SK-N-SH (cell line): ENCODE data around the gene SLC22A8. TPM values are rescaled to one million over a fixed set of nuclear protein-coding genes. Genes with fewer than 3 reads are reported as not detected.

Source experiments
- CTCF ChIA-PET: fragments of 300-600, 350-600 bp; formaldehyde crosslinking; extraction: SDS; loops from one replicate; lab custom pipeline; 2021; lab: Yijun Ruan, JAX
- POLR2A ChIA-PET: fragments of 350-600 bp; sonication (Branson Sonifier 250); formaldehyde crosslinking; extraction: SDS; loops from one replicate; lab custom pipeline; 2020; ENCODE audit warnings: antibody characterized with exemption, inconsistent platforms; lab: Yijun Ruan, JAX
- DNase-seq: peaks from one replicate; pipeline ENCODE4 v3.0.0; 2012
- H2AFZ ChIP-seq: fragments of 200-600 bp; sonication (generic); 2 replicates; pipeline ENCODE4 v1.8.1; 2016; ENCODE audit warnings: antibody characterized with exemption, mild to moderate bottlenecking, low read depth
- H3F3A ChIP-seq: fragments of 200-600 bp; sonication (generic); replicated peaks from 2 replicates; pipeline ENCODE3; 2016; ENCODE audit warnings: antibody characterized with exemption, mild to moderate bottlenecking; ENCODE audit not compliant: insufficient read depth
- H3K27ac ChIP-seq, 2 experiments: fragments of 200-500 bp in 1 of 2; fragments of 200-600 bp in 1 of 2; sonication (Bioruptor generic) in 1 of 2; sonication (generic), shearing (Covaris generic) in 1 of 2; 2 replicates each; pipeline versions ENCODE4 v1.5.1 to v1.6.1; 2014 to 2016; ENCODE audit warnings: low read depth in 2 of 2, inconsistent platforms in 1 of 2, low read length in 1 of 2, mild to moderate bottlenecking in 1 of 2, mixed read lengths in 1 of 2
- H3K27me3 ChIP-seq: fragments of 200-600 bp; sonication (generic), shearing (Covaris generic); 2 replicates; pipeline ENCODE4 v1.6.1; 2016; ENCODE audit warnings: mixed run types; ENCODE audit not compliant: insufficient read depth
- H3K36me3 ChIP-seq, 2 experiments: fragments of 200-500 bp in 1 of 2; fragments of 200-600 bp in 1 of 2; sonication (Bioruptor generic) in 1 of 2; sonication (generic) in 1 of 2; replicated peaks in 1 of 2; 2 replicates each; pipeline versions ENCODE3 to v1.5.1; 2014 to 2016; ENCODE audit warnings: low read length in 1 of 2, mild to moderate bottlenecking in 1 of 2; ENCODE audit not compliant: insufficient read depth in 2 of 2, control insufficient read depth in 1 of 2
- H3K4me1 ChIP-seq, 2 experiments: fragments of 200-500 bp in 1 of 2; fragments of 200-600 bp in 1 of 2; sonication (Bioruptor generic) in 1 of 2; sonication (generic), shearing (Covaris generic) in 1 of 2; 2 replicates each; pipeline versions ENCODE4 v1.5.1 to v1.6.1; 2014 to 2016; ENCODE audit warnings: low read depth in 1 of 2, low read length in 1 of 2, mixed run types in 1 of 2; ENCODE audit not compliant: insufficient read depth in 2 of 2, control insufficient read depth in 1 of 2
- H3K4me2 ChIP-seq: fragments of 200-600 bp; sonication (generic), shearing (Covaris generic); 2 replicates; pipeline ENCODE4 v1.6.1; 2017; ENCODE audit warnings: mixed run types
- H3K4me3 ChIP-seq, 2 experiments: fragments of 200-500 bp in 1 of 2; fragments of 200-600 bp in 1 of 2; sonication (Bioruptor generic) in 1 of 2; sonication (generic), shearing (Covaris generic) in 1 of 2; 2 replicates each; pipeline versions ENCODE4 v1.5.1 to v1.8.1; 2014 to 2016; ENCODE audit warnings: low read depth in 2 of 2, inconsistent platforms in 1 of 2, low read length in 1 of 2, mild to moderate bottlenecking in 1 of 2, mixed read lengths in 1 of 2, moderate library complexity in 1 of 2
- H3K79me2 ChIP-seq: fragments of 200-600 bp; sonication (generic); 2 replicates; pipeline ENCODE4 v1.8.1; 2017; ENCODE audit warnings: mild to moderate bottlenecking; ENCODE audit not compliant: insufficient read depth
- H3K9ac ChIP-seq: fragments of 200-600 bp; sonication (generic); 2 replicates; pipeline ENCODE4 v1.6.1; 2017; ENCODE audit warnings: mixed run types
- H3K9me2 ChIP-seq: fragments of 200-600 bp; sonication (generic); 2 replicates; pipeline ENCODE4 v1.6.1; 2017; ENCODE audit warnings: mixed run types
- H3K9me3 ChIP-seq: fragments of 200-600 bp; sonication (generic); 2 replicates; pipeline ENCODE4 v1.6.1; 2017; ENCODE audit warnings: mixed run types, mild to moderate bottlenecking, moderate library complexity
- H4K20me1 ChIP-seq: fragments of 200-600 bp; sonication (generic); 2 replicates; pipeline ENCODE4 v1.6.1; 2017; ENCODE audit warnings: mild to moderate bottlenecking, mixed run types; ENCODE audit not compliant: insufficient read depth
- EZH2phosphoT487 ChIP-seq: fragments of 200-600 bp; sonication (generic); IDR thresholded peaks from 2 replicates; pipeline ENCODE4 v1.6.1; 2017; ENCODE audit warnings: low read depth, mixed run types, mild to moderate bottlenecking, antibody characterized with exemption, moderate library complexity, borderline replicate concordance
- FOSL2 ChIP-seq: IDR thresholded peaks from 2 replicates; pipeline ENCODE4 v1.4.0; 2012; ENCODE audit warnings: low read depth, mild to moderate bottlenecking, moderate library complexity, borderline replicate concordance
- IRF3 ChIP-seq: fragments of 150-350 bp; IDR thresholded peaks from 2 replicates; pipeline ENCODE4 v1.6.1; 2016; ENCODE audit warnings: mild to moderate bottlenecking, low read depth, low read length
- JUND ChIP-seq: IDR thresholded peaks from 2 replicates; pipeline ENCODE4 v1.4.0; 2012
- MAX ChIP-seq: IDR thresholded peaks from 2 replicates; pipeline ENCODE4 v1.4.0; 2012; ENCODE audit warnings: low read depth
- MXI1 ChIP-seq: IDR thresholded peaks from 2 replicates; pipeline ENCODE4 v1.6.1; 2012; ENCODE audit warnings: mild to moderate bottlenecking, low read depth, low read length, improper control_type of control experiment
- NRF1 ChIP-seq: IDR thresholded peaks from 2 replicates; pipeline ENCODE4 v1.6.1; 2012; ENCODE audit warnings: low read depth, mild to moderate bottlenecking, low read length
- PBX3 ChIP-seq: IDR thresholded peaks from 2 replicates; pipeline ENCODE4; 2012
- POLR2AphosphoS5 ChIP-seq: IDR thresholded peaks from 2 replicates; pipeline ENCODE4 v1.6.1; 2012; ENCODE audit warnings: low read depth, low read length
- REST ChIP-seq: IDR thresholded peaks from 2 replicates; pipeline ENCODE4 v1.6.1; 2012; ENCODE audit warnings: mild to moderate bottlenecking, low read depth, low read length, moderate library complexity
- RFX5 ChIP-seq: IDR thresholded peaks from 2 replicates; pipeline ENCODE4 v1.6.1; 2012; ENCODE audit warnings: mild to moderate bottlenecking, improper control_type of control experiment, low read length
- RXRA ChIP-seq: IDR thresholded peaks from 2 replicates; pipeline ENCODE4 v1.4.0; 2012; ENCODE audit warnings: low read depth, mild to moderate bottlenecking, borderline replicate concordance
- SIN3A ChIP-seq: IDR thresholded peaks from 2 replicates; pipeline ENCODE4 v1.6.1; 2012; ENCODE audit warnings: low read depth, mild to moderate bottlenecking, low read length, moderate library complexity, borderline replicate concordance
- TAF1 ChIP-seq: IDR thresholded peaks from 2 replicates; pipeline ENCODE4 v1.6.1; 2012; ENCODE audit warnings: low read depth, mild to moderate bottlenecking, low read length, moderate library complexity, borderline replicate concordance
- TCF12 ChIP-seq: IDR thresholded peaks from 2 replicates; pipeline ENCODE4 v1.4.0; 2012
- USF1 ChIP-seq: IDR thresholded peaks from 2 replicates; pipeline ENCODE4 v1.4.0; 2012; ENCODE audit warnings: low read depth, borderline replicate concordance
- USF2 ChIP-seq: fragments of 150-350 bp; IDR thresholded peaks from 2 replicates; pipeline ENCODE4 v1.6.1; 2017; ENCODE audit warnings: antibody characterized with exemption, low read length, low read depth, borderline replicate concordance
- WGBS: methylation state at CpG from one replicate; pipeline ENCODE4 v1.1.6; 2017; ENCODE audit warnings: low lambda C conversion rate; 5-methylcytosine and 5-hydroxymethylcytosine counted together
- polyA plus RNA-seq, 3 experiments: library from polyadenylated mRNA; depleted of rRNA; stranded (reverse); fragments of >200 nt; gene quantifications; 2 replicates each; pipeline ENCODE4 v1.2.3, GENCODE V29; 2012

The SLC22A8 gene
- polyA plus RNA-seq, 1 of the 3 experiments (the other 2 are of a cell fraction) = not detected

- WGBS = 43% methylated on average over 1 of the region's 1 CpG
- Histone ChIP-seq H3K4me3 (no peak overlapping the region), H3K4me2 (no peak overlapping the region), H3F3A (no peaks in the 10 kb centered on the region), H3K27ac (no peak overlapping the region), H3K79me2 (no peaks in the 10 kb centered on the region), H3K9me3 (no peaks in the 10 kb centered on the region), H3K27me3 (no peaks in the 10 kb centered on the region; the same call in 1 of the 2 replicates), H2AFZ (no peak overlapping the region), H3K4me1 (peaks cover 0 to 4% of the 10 kb centered on the region in 2 experiments; a peak in 1 of 4 replicates), H4K20me1 (no peaks in the 10 kb centered on the region), H3K9ac (no peak overlapping the region), H3K9me2 (no peaks in the 10 kb centered on the region), H3K36me3 (no peaks in the 10 kb centered on the region)
- no peak for TF ChIP-seq PBX3
- no peak for TF ChIP-seq MAX
- TF ChIP-seq JUND = no peak
- TF ChIP-seq POLR2AphosphoS5 = no peak
- TF ChIP-seq TCF12 = no peak
- no peak for TF ChIP-seq EZH2phosphoT487
- TF ChIP-seq SIN3A = no peak
- TF ChIP-seq USF1 = no peak
- CTCF ChIA-PET = interaction anchor here (1.2 to 2.1 kb wide), 2 partner anchors 27 to 90 kb away, joined by 4 to 17 read pairs; no protein-coding TSS in a partner anchor
- POLR2A ChIA-PET = no interaction called here
- DNase-seq = no peak
These were observed 19.4 kb downstream of the SLC22A8 start for GRCh38 chr11:62996271-62996670.

GRCh38 chr11:62994775-62995174 is 20.9 kb downstream of the SLC22A8 start:
- Histone ChIP-seq H3K27me3 (no peaks in the 10 kb centered on the region; the same call in 1 of the 2 replicates), H3K4me2 (no peak overlapping the region), H3K4me1 (peaks cover 0 to 4% of the 10 kb centered on the region in 2 experiments; a peak in 1 of 4 replicates), H3K27ac (no peak overlapping the region), H3F3A (no peaks in the 10 kb centered on the region), H3K36me3 (no peaks in the 10 kb centered on the region), H3K4me3 (no peak overlapping the region), H4K20me1 (no peaks in the 10 kb centered on the region), H3K79me2 (no peaks in the 10 kb centered on the region), H3K9me3 (no peaks in the 10 kb centered on the region), H3K9me2 (no peaks in the 10 kb centered on the region), H3K9ac (no peak overlapping the region), H2AFZ (no peak overlapping the region)
- WGBS = 9% methylated on average over 4 of the region's 4 CpGs
- ChIA-PET POLR2A (no interaction called here), CTCF (interaction anchor here (1.4 to 2.1 kb wide), 5 partner anchors 20 to 89 kb away, joined by 3 to 17 read pairs (median 7); no protein-coding TSS in a partner anchor)
- DNase-seq = no peak
- TF ChIP-seq REST (no peak), TAF1 (no peak), PBX3 (no peak), NRF1 (no peak), RFX5 (no peak), SIN3A (no peak), POLR2AphosphoS5 (no peak), USF2 (no peak), MXI1 (no peak), MAX (no peak), RXRA (no peak), FOSL2 (no peak), IRF3 (no peak)
